WTC11 (cell line): ENCODE data around the gene DRAXIN.

ENCODE experiments used
- CTCF ChIP-seq: fragments of 200-600 bp; IDR thresholded peaks from 2 replicates; pipeline ENCODE4 v1.8.0; 2022; ENCODE audit warnings: antibody characterized with exemption
- JUN ChIP-seq: sonication (generic); formaldehyde crosslinking; IDR thresholded peaks from 2 replicates; pipeline ENCODE4 v1.8.0; 2023; ENCODE audit warnings: mild to moderate bottlenecking, missing genetic modification reagents
- NFE2L1 ChIP-seq: sonication (generic); formaldehyde crosslinking; IDR thresholded peaks from 2 replicates; pipeline ENCODE4 v1.8.1; 2023; ENCODE audit warnings: missing genetic modification reagents
- NFYB ChIP-seq: sonication (generic); formaldehyde crosslinking; conservative IDR thresholded peaks from 2 replicates; pipeline ENCODE4 v1.8.0; 2022; ENCODE audit warnings: low read depth, missing genetic modification reagents
- PRDM15 ChIP-seq: sonication (generic); formaldehyde crosslinking; IDR thresholded peaks from 2 replicates; pipeline ENCODE4 v1.8.0; 2022; ENCODE audit warnings: missing genetic modification reagents
- PREB ChIP-seq: sonication (generic); formaldehyde crosslinking; IDR thresholded peaks from 2 replicates; pipeline ENCODE4 v1.8.1; 2022; ENCODE audit warnings: mild to moderate bottlenecking, missing genetic modification reagents, moderate library complexity, borderline replicate concordance
- TCF7 ChIP-seq: sonication (generic); formaldehyde crosslinking; IDR thresholded peaks from 2 replicates; pipeline ENCODE4 v1.8.0; 2022; ENCODE audit warnings: mild to moderate bottlenecking, low read depth, missing genetic modification reagents, moderate library complexity
- ZNF138 ChIP-seq: sonication (generic); formaldehyde crosslinking; conservative IDR thresholded peaks from 2 replicates; pipeline ENCODE4 v1.8.1; 2022; ENCODE audit warnings: mild to moderate bottlenecking, moderate library complexity, missing genetic modification reagents
- ZNF232 ChIP-seq: sonication (generic); formaldehyde crosslinking; IDR thresholded peaks from 2 replicates; pipeline ENCODE4 v1.8.0; 2022; ENCODE audit warnings: mild to moderate bottlenecking, missing genetic modification reagents
- ZNF263 ChIP-seq: sonication (generic); formaldehyde crosslinking; IDR thresholded peaks from 2 replicates; pipeline ENCODE4 v1.8.1; 2022; ENCODE audit warnings: low read depth, mild to moderate bottlenecking, moderate library complexity, missing genetic modification reagents
- ZNF396 ChIP-seq: fragments of 250-450 bp; sonication (Bioruptor Pico); IDR thresholded peaks from 2 replicates; pipeline ENCODE4 v1.8.0; 2021; ENCODE audit warnings: mild to moderate bottlenecking, moderate library complexity, borderline replicate concordance

- TF ChIP-seq ZNF396 (CRISPR knock-in tag) (no peak), ZNF232 (no peak), JUN (CRISPR knock-in tag) (no peak), ZNF138 (CRISPR knock-in tag) (no peak), CTCF (no peak), ZNF263 (CRISPR knock-in tag) (no peak), PRDM15 (CRISPR knock-in tag) (no peak), TCF7 (CRISPR knock-in tag) (no peak), PREB (CRISPR knock-in tag) (no peak), NFE2L1 (CRISPR knock-in tag) (no peak), NFYB (CRISPR knock-in tag) (no peak)
These were observed 16.2 kb downstream of the DRAXIN start for GRCh38 chr1:11707621-11708276.
